NCI-H2227 (cell line): ENCODE measurements around the gene PDC.
"Not testable (repeated sequence)": the region's sequence is repeated elsewhere in the genome, so short reads cannot be mapped to it uniquely, and the experiment has no call there.

Source experiments
- DNase-seq: peaks from one replicate; lab custom pipeline; 2025; ENCODE audit not compliant: unreplicated experiment; lab: John Stamatoyannopoulos, UW

PDC gene

GRCh38 chr1:186465946-186466345 lies 5.0 kb upstream of the PDC start:
- DNase-seq: no peak

- DNase-seq: not testable (repeated sequence)
Measured at GRCh38 chr1:186465491-186465890, 4.6 kb upstream of the PDC start.

- DNase-seq: no peak
Measured at GRCh38 chr1:186463926-186464325, 3.0 kb upstream of the PDC start.

- no peak for DNase-seq
Measured at GRCh38 chr1:186463511-186463910, 2.6 kb upstream of the PDC start.

- not testable (repeated sequence) for DNase-seq
Measured at GRCh38 chr1:186459161-186459560, 1.8 kb downstream of the PDC start.

- no peak for DNase-seq
Measured at GRCh38 chr1:186456729-186457255, 4.1 kb downstream of the PDC start.

- no peak for DNase-seq
Measured at GRCh38 chr1:186454981-186455380, 5.9 kb downstream of the PDC start.

GRCh38 chr1:186446152-186446551 lies 14.8 kb downstream of the PDC start:
- DNase-seq: no peak

GRCh38 chr1:186443638-186444037 lies 17.3 kb downstream of the PDC start:
- DNase-seq: no peak

GRCh38 chr1:186442651-186443375 lies 18.1 kb downstream of the PDC start:
- DNase-seq: no peak

GRCh38 chr1:186440584-186440983 lies 20.3 kb downstream of the PDC start:
- no peak for DNase-seq

GRCh38 chr1:186438567-186438966 lies 22.3 kb downstream of the PDC start:
- no peak for DNase-seq

- DNase-seq: no peak
Measured at GRCh38 chr1:186435336-186435735, 25.6 kb downstream of the PDC start.

GRCh38 chr1:186429017-186429416 lies 31.9 kb downstream of the PDC start:
- DNase-seq: no peak

GRCh38 chr1:186426118-186426517 lies 34.8 kb downstream of the PDC start:
- DNase-seq: no peak

GRCh38 chr1:186424539-186424938 lies 36.4 kb downstream of the PDC start:
- DNase-seq: no peak

- DNase-seq: no peak
Measured at GRCh38 chr1:186421446-186421845, 39.5 kb downstream of the PDC start.

- DNase-seq: no peak
Measured at GRCh38 chr1:186420923-186421322, 40.0 kb downstream of the PDC start.

- DNase-seq: no peak
Measured at GRCh38 chr1:186420311-186420710, 40.6 kb downstream of the PDC start.

GRCh38 chr1:186418503-186418902 lies 42.4 kb downstream of the PDC start:
- no peak for DNase-seq

GRCh38 chr1:186413319-186413718 lies 47.6 kb downstream of the PDC start:
- no peak for DNase-seq

- DNase-seq: no peak
Measured at GRCh38 chr1:186409091-186409490, 51.8 kb downstream of the PDC start.

- DNase-seq: peak; percentile 52
Measured at GRCh38 chr1:186404454-186405051, 56.4 kb downstream of the PDC start.
